Measurements from ENCODE around the gene VPS9D1. TPM values are rescaled to one million over a fixed set of nuclear protein-coding genes. Genes with fewer than 3 reads are reported as not detected.

VPS9D1 gene
- total RNA-seq, 1 experiment from 2014 or later, result 26.7 TPM

- Mint-ChIP-seq H3K27ac (ENCODE audit: unreplicated experiment) (peak overlapping the region; percentile 14), H3K4me3 (ENCODE audit: low read depth, unreplicated experiment) (no peak overlapping the region), H3K27me3 (ENCODE audit: unreplicated experiment) (no peaks in the 10 kb centered on the region), H3K9me3 (ENCODE audit: low read depth, unreplicated experiment) (no peaks in the 10 kb centered on the region), H3K4me1 (ENCODE audit: low read depth, unreplicated experiment) (no peaks in the 10 kb centered on the region), H3K36me3 (ENCODE audit: insufficient read depth, unreplicated experiment) (peaks cover 98% of the 10 kb centered on the region)
- intact Hi-C loops (cut with micrococcal nuclease; ENCODE audit: unreplicated experiment), result no loop called here
- CTCF ChIA-PET, result interaction anchor here (0.7 kb wide), 1 partner anchor 206 kb away, joined by 3 read pairs; no protein-coding TSS in a partner anchor
- no TSS peak for BruUV-seq (replicated peaks)
- no peak for TF ChIP-seq CTCF (IDR thresholded peaks at IDR 0.05; ENCODE audit: unreplicated experiment)
- no peak for DNase-seq
Measured at GRCh38 chr16:89737341-89738071, 16.8 kb upstream of the VPS9D1 start.

- no peak overlapping the region for H3K27ac Mint-ChIP-seq (ENCODE audit: unreplicated experiment)
- H3K4me3 Mint-ChIP-seq (ENCODE audit: low read depth, unreplicated experiment), result no peak overlapping the region
- DNase-seq, result no peak
- no peaks in the 10 kb centered on the region for H3K4me1 Mint-ChIP-seq (ENCODE audit: low read depth, unreplicated experiment)
- CTCF ChIA-PET, result no interaction called here
- H3K36me3 Mint-ChIP-seq (ENCODE audit: insufficient read depth, unreplicated experiment), result peaks cover 97% of the 10 kb centered on the region
- TF ChIP-seq CTCF (IDR thresholded peaks at IDR 0.05; ENCODE audit: unreplicated experiment), result no peak
- BruUV-seq (replicated peaks), result no TSS peak
- intact Hi-C loops (cut with micrococcal nuclease; ENCODE audit: unreplicated experiment), result no loop called here
- H3K27me3 Mint-ChIP-seq (ENCODE audit: unreplicated experiment), result no peaks in the 10 kb centered on the region
- no peaks in the 10 kb centered on the region for H3K9me3 Mint-ChIP-seq (ENCODE audit: low read depth, unreplicated experiment)
Measured at GRCh38 chr16:89736554-89736953, 15.9 kb upstream of the VPS9D1 start.

- Mint-ChIP-seq H3K4me3 (ENCODE audit: low read depth, unreplicated experiment) (no peak overlapping the region), H3K9me3 (ENCODE audit: low read depth, unreplicated experiment) (no peaks in the 10 kb centered on the region), H3K4me1 (ENCODE audit: low read depth, unreplicated experiment) (no peaks in the 10 kb centered on the region), H3K27me3 (ENCODE audit: unreplicated experiment) (no peaks in the 10 kb centered on the region), H3K36me3 (ENCODE audit: insufficient read depth, unreplicated experiment) (peaks cover 96% of the 10 kb centered on the region), H3K27ac (ENCODE audit: unreplicated experiment) (no peak overlapping the region)
- intact Hi-C loops (cut with micrococcal nuclease; ENCODE audit: unreplicated experiment), result no loop called here
- DNase-seq, result no peak
- no peak for TF ChIP-seq CTCF (IDR thresholded peaks at IDR 0.05; ENCODE audit: unreplicated experiment)
- BruUV-seq (replicated peaks), result no TSS peak
- CTCF ChIA-PET, result no interaction called here
Measured at GRCh38 chr16:89733792-89734191, 13.1 kb upstream of the VPS9D1 start.

GRCh38 chr16:89733322-89733721 is 12.6 kb upstream of the VPS9D1 start:
- DNase-seq, result no peak
- peaks cover 94% of the 10 kb centered on the region for H3K36me3 Mint-ChIP-seq (ENCODE audit: insufficient read depth, unreplicated experiment)
- no peak for TF ChIP-seq CTCF (IDR thresholded peaks at IDR 0.05; ENCODE audit: unreplicated experiment)
- BruUV-seq (replicated peaks), result no TSS peak
- no peak overlapping the region for H3K4me3 Mint-ChIP-seq (ENCODE audit: low read depth, unreplicated experiment)
- CTCF ChIA-PET, result no interaction called here
- H3K27ac Mint-ChIP-seq (ENCODE audit: unreplicated experiment), result no peak overlapping the region
- H3K9me3 Mint-ChIP-seq (ENCODE audit: low read depth, unreplicated experiment), result no peaks in the 10 kb centered on the region
- intact Hi-C loops (cut with micrococcal nuclease; ENCODE audit: unreplicated experiment), result no loop called here
- H3K4me1 Mint-ChIP-seq (ENCODE audit: low read depth, unreplicated experiment), result no peaks in the 10 kb centered on the region
- no peaks in the 10 kb centered on the region for H3K27me3 Mint-ChIP-seq (ENCODE audit: unreplicated experiment)

All from Calu3 (cell line).